ENCODE results near the gene GPR137. TPM values are rescaled to one million over a fixed set of nuclear protein-coding genes. Genes with fewer than 3 reads are reported as not detected.
"Not testable (repeated sequence)": the region's sequence is repeated elsewhere in the genome, so short reads cannot be mapped to it uniquely, and the experiment has no call there.

The GPR137 gene
- total RNA-seq, 4 donors from 2014 or later, result 20.9 to 36.1 (median 25.4) TPM

GRCh38 chr11:64314146-64314804 is 28.6 kb downstream of the GPR137 start:
- 74% methylated on average over 9 of the region's 19 CpGs for WGBS
- intact Hi-C loops (cut with DNase I), result no loop called here

GRCh38 chr11:64314805-64315561 is 29.3 kb downstream of the GPR137 start:
- intact Hi-C loops (cut with DNase I), result no loop called here
- no peak overlapping the region for H3K4me3 ChIP-seq
- no peak for DNase-seq (ENCODE audit: extremely low spot score)
- no peaks in the 10 kb centered on the region for H3K9me3 ChIP-seq
- no peaks in the 10 kb centered on the region for H3K27me3 ChIP-seq
- H3K27ac ChIP-seq (replicated peaks in 1 of 4), result peak overlapping the region in 1 of 4 donors; percentile 59
- peaks cover 12 to 40% (median 34%) of the 10 kb centered on the region in 4 donors for H3K36me3 ChIP-seq
- no peak for TF ChIP-seq CTCF (IDR thresholded peaks at IDR 0.05)
- no peak for TF ChIP-seq POLR2A (IDR thresholded peaks at IDR 0.05; ENCODE audit: low read depth)
- TF ChIP-seq POLR2AphosphoS5 (IDR thresholded peaks at IDR 0.05), result no peak
- no peak for TF ChIP-seq EP300 (IDR thresholded peaks at IDR 0.05)
- peaks cover 27 to 58% (median 42%) of the 10 kb centered on the region in 4 donors for H3K4me1 ChIP-seq
- 93% methylated on average over 19 of the region's 24 CpGs for WGBS

More at GRCh38 chr11:64314146-64314804, 28.6 kb downstream of the GPR137 start:
- TF ChIP-seq CTCF (IDR thresholded peaks at IDR 0.05) (no peak), POLR2A (IDR thresholded peaks at IDR 0.05; ENCODE audit: low read depth) (no peak), POLR2AphosphoS5 (IDR thresholded peaks at IDR 0.05) (no peak), EP300 (IDR thresholded peaks at IDR 0.05) (no peak)
- Histone ChIP-seq H3K4me3 (peak overlapping the region in 1 of 4 donors; percentile 35), H3K4me1 (peaks cover 23 to 51% (median 39%) of the 10 kb centered on the region in 4 donors), H3K36me3 (peaks cover 12 to 37% (median 34%) of the 10 kb centered on the region in 4 donors), H3K27ac (replicated peaks in 1 of 4) (peak overlapping the region; percentile 50 to 73 (median 66)), H3K9me3 (no peaks in the 10 kb centered on the region), H3K27me3 (no peaks in the 10 kb centered on the region)
- DNase-seq (ENCODE audit: extremely low spot score), result no peak

GRCh38 chr11:64315667-64316526 is 30.2 kb downstream of the GPR137 start:
- peaks cover 27 to 59% (median 42%) of the 10 kb centered on the region in 4 donors for H3K4me1 ChIP-seq
- 63% methylated on average over 9 of the region's 25 CpGs for WGBS
- peaks cover 12 to 43% (median 40%) of the 10 kb centered on the region in 4 donors for H3K36me3 ChIP-seq
- DNase-seq (ENCODE audit: extremely low spot score); intact Hi-C loops (cut with DNase I); H3K27me3 ChIP-seq; H3K9me3 ChIP-seq: not testable (repeated sequence)
- H3K27ac ChIP-seq (replicated peaks in 1 of 4), result peak overlapping the region; percentile 94 to 99 (median 96)
- peak overlapping the region in 1 of 4 donors; percentile 84 for H3K4me3 ChIP-seq

- intact Hi-C loops (cut with DNase I), result no loop called here
- no peaks in the 10 kb centered on the region for H3K9me3 ChIP-seq
- WGBS, result 21% methylated on average over 12 of the region's 32 CpGs
- no peaks in the 10 kb centered on the region for H3K27me3 ChIP-seq
- H3K27ac ChIP-seq (replicated peaks in 1 of 4), result peak overlapping the region; percentile 94 to 99 (median 96)
- peaks cover 27 to 59% (median 42%) of the 10 kb centered on the region in 4 donors for H3K4me1 ChIP-seq
- peak overlapping the region; percentile 79 to 95 (median 82) for H3K4me3 ChIP-seq
- DNase-seq (ENCODE audit: extremely low spot score), result no peak
- peaks cover 18 to 49% (median 47%) of the 10 kb centered on the region in 4 donors for H3K36me3 ChIP-seq
- TF ChIP-seq POLR2A (IDR thresholded peaks at IDR 0.05; ENCODE audit: low read depth) (no peak), EP300 (IDR thresholded peaks at IDR 0.05) (no peak), POLR2AphosphoS5 (IDR thresholded peaks at IDR 0.05) (no peak), CTCF (IDR thresholded peaks at IDR 0.05) (no peak)
Observed at GRCh38 chr11:64316672-64317324, 31.1 kb downstream of the GPR137 start.

Data from esophagus muscularis mucosa (tissue), 4 donors.